Tongue (tissue), 2 donors: ENCODE data around the gene LRFN3. TPM values are rescaled to one million over a fixed set of nuclear protein-coding genes. Genes with fewer than 3 reads are reported as not detected.
"Not testable (repeated sequence)": the region's sequence is repeated elsewhere in the genome, so short reads cannot be mapped to it uniquely, and the experiment has no call there.

Experiments
- DNase-seq: peaks from one replicate; pipeline ENCODE4 v3.0.0-alpha.2; 2015
- total RNA-seq: library from RNA; depleted of rRNA; stranded (reverse); fragments of >200 nt; gene quantifications from one replicate; pipeline ENCODE4 v1.2.3, GENCODE V29; 2014

Gene LRFN3
- total RNA-seq, 1 donor from 2014 or later = 3.0 TPM

GRCh38 chr19:35939307-35940077, 3.3 kb downstream of the LRFN3 start:
- DNase-seq = no peak

GRCh38 chr19:35940078-35940775, 4.1 kb downstream of the LRFN3 start:
- DNase-seq = no peak

GRCh38 chr19:35940839-35941238, 4.7 kb downstream of the LRFN3 start:
- DNase-seq = no peak

- no peak for DNase-seq
Observed at GRCh38 chr19:35942235-35942634, 6.1 kb downstream of the LRFN3 start.

GRCh38 chr19:35943321-35944301, 7.4 kb downstream of the LRFN3 start:
- DNase-seq = no peak

- no peak for DNase-seq
Observed at GRCh38 chr19:35944556-35944955, 8.4 kb downstream of the LRFN3 start.

- DNase-seq = no peak
Observed at GRCh38 chr19:35945121-35945790, 9.1 kb downstream of the LRFN3 start.

- DNase-seq = no peak
Observed at GRCh38 chr19:35946203-35946602, 10.0 kb downstream of the LRFN3 start.

- DNase-seq = no peak
Observed at GRCh38 chr19:35949131-35949530, 13.0 kb downstream of the LRFN3 start.

GRCh38 chr19:35955881-35956634, 19.9 kb downstream of the LRFN3 start:
- no peak for DNase-seq

GRCh38 chr19:35957411-35957810, 21.2 kb downstream of the LRFN3 start:
- DNase-seq = not testable (repeated sequence)

GRCh38 chr19:35958660-35959039, 22.5 kb downstream of the LRFN3 start:
- no peak for DNase-seq

GRCh38 chr19:35959040-35959967, 23.1 kb downstream of the LRFN3 start:
- no peak for DNase-seq

GRCh38 chr19:35959968-35960320, 23.8 kb downstream of the LRFN3 start:
- DNase-seq = no peak

GRCh38 chr19:35960432-35960972, 24.3 kb downstream of the LRFN3 start:
- no peak for DNase-seq

GRCh38 chr19:35963514-35963913, 27.3 kb downstream of the LRFN3 start:
- peak; percentile 78 for DNase-seq

- no peak for DNase-seq
Observed at GRCh38 chr19:35966771-35967170, 30.6 kb downstream of the LRFN3 start.

- peak; percentile 16 for DNase-seq
Observed at GRCh38 chr19:35973487-35973886, 37.3 kb downstream of the LRFN3 start.

GRCh38 chr19:35975608-35976214, 39.5 kb downstream of the LRFN3 start:
- peak; percentile 47 for DNase-seq
